ENCODE measurements around the gene NKX2-4.
A peak's percentile ranks its signal among the peaks of the same experiment; 100 is the strongest.

NKX2-4 gene

GRCh38 chr20:21357844-21358243 lies 39.5 kb downstream of the NKX2-4 start:
- DNase-seq, result peak; percentile 61

DNA sequence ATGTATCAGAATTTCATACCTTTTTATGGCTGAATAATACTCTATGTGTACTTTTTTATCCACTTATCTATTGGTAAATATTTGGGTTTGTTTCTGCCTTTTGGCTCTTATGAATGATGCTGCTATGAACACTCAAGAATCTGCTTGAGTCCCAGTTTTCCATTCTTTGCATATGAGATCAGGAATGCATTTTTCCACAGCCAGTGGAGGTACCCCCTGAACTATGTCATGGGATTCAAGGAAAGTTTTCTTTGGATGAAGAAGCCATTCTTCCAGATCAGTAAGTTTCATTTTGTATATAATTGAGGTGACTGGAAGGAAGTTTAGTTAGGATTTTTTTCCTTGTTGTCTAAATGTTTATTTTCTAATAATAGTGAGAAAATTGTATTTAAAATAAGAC lies 40.9 kb downstream of the NKX2-4 start:
- no peak for DNase-seq

DNA sequence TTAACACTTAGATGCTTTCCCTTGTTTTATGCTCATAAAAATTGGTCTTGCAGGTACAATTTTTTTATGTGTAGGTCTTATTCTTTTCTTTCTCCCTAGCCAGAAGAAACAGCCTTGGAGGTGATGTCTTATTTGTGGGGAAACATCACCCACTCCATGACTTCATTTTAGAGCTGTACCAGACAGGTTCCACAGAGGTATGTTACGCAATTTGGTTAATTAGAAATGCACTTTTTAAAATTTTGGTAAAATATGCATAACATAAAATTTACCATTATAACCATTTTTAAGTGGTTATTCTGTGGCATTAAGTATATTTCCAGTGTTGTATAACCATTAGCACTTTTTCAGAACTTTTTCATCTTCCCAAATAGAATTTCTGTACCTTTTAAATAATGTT lies 41.3 kb downstream of the NKX2-4 start:
- no peak for DNase-seq

- no peak for DNase-seq
Measured at GRCh38 chr20:21353236-21353635, 44.1 kb downstream of the NKX2-4 start.

DNA sequence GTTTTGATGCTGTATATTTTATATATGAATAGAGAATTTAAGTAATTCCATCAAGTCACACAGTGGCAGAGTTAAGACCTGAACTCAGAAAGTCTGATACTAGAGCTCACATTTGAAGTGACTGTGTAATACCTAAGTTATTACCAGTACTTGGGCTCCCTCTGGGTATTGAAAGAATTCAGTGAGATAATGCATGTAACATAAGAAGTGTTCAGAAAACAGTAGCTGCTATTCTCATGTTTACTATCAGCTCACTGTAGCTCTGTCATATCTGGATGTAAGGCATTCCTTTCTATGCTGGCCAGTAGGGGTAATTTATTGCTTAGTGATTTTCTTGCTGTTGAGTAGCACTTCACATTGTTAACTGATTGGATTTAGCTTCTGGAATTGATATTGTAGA lies 44.6 kb downstream of the NKX2-4 start:
- no peak for DNase-seq

Measured in NCI-H2029 treated with DMSO at 0.1 percent for 48 hours (cell line).